Neural progenitor cell (in vitro differentiated cells): ENCODE results near the gene MYH6. TPM values are rescaled to one million over a fixed set of nuclear protein-coding genes. Genes with fewer than 3 reads are reported as not detected.

Experiments used
- DNase-seq: peaks from one replicate; pipeline ENCODE4 v3.0.0-alpha.2; 2016; ENCODE audit warnings: low spot score
- H2AFZ ChIP-seq: fragments of 200-600 bp; sonication (generic); replicated peaks from 2 replicates; pipeline ENCODE4 v1.6.1; 2016; ENCODE audit warnings: antibody characterized with exemption
- H3F3A ChIP-seq: fragments of 200-600 bp; sonication (generic); 2 replicates; pipeline ENCODE4 v1.6.1; 2016; ENCODE audit warnings: antibody characterized with exemption, low read depth
- H3K27ac ChIP-seq: fragments of 200-600 bp; sonication (generic); 2 replicates; pipeline ENCODE4 v1.5.1; 2016; ENCODE audit warnings: mild to moderate bottlenecking
- H3K27me3 ChIP-seq: fragments of 200-600 bp; sonication (generic); 2 replicates; pipeline ENCODE4 v1.6.1; 2016; ENCODE audit warnings: mild to moderate bottlenecking, moderate library complexity
- H3K36me3 ChIP-seq: fragments of 200-600 bp; sonication (generic); 2 replicates; pipeline ENCODE4 v1.5.1; 2016
- H3K4me1 ChIP-seq: fragments of 200-600 bp; sonication (generic); 2 replicates; pipeline ENCODE4 v1.6.1; 2016; ENCODE audit warnings: mixed run types
- H3K4me2 ChIP-seq: fragments of 200-600 bp; sonication (generic); 2 replicates; pipeline ENCODE4 v1.6.1; 2016
- H3K4me3 ChIP-seq: fragments of 200-600 bp; sonication (generic); 2 replicates; pipeline ENCODE4 v1.5.1; 2016
- H3K79me2 ChIP-seq: fragments of 200-600 bp; sonication (generic); 2 replicates; pipeline ENCODE4 v1.6.1; 2016; ENCODE audit warnings: low read depth
- H3K9ac ChIP-seq: fragments of 200-600 bp; sonication (generic); 2 replicates; pipeline ENCODE4 v1.6.1; 2016
- H3K9me3 ChIP-seq: fragments of 200-600 bp; sonication (generic); 2 replicates; pipeline ENCODE4 v1.5.1; 2016; ENCODE audit warnings: low read depth
- H4K20me1 ChIP-seq: fragments of 200-600 bp; sonication (generic); 2 replicates; pipeline ENCODE4 v1.6.1; 2016; ENCODE audit warnings: low read depth
- H3K27ac Mint-ChIP-seq: 3 replicates; pipeline ENCODE4 v1.8.0; 2021; ENCODE audit warnings: mixed read lengths
- H3K27me3 Mint-ChIP-seq: 2 replicates; pipeline ENCODE4 v1.8.0; 2022; ENCODE audit warnings: low read depth, mild to moderate bottlenecking, inconsistent platforms, moderate library complexity, mixed read lengths; ENCODE audit not compliant: insufficient read depth
- H3K36me3 Mint-ChIP-seq: 3 replicates; pipeline ENCODE4 v1.8.0; 2021; ENCODE audit warnings: mixed read lengths
- H3K4me1 Mint-ChIP-seq: 3 replicates; pipeline ENCODE4 v1.8.0; 2021; ENCODE audit warnings: mixed read lengths
- H3K4me3 Mint-ChIP-seq: 3 replicates; pipeline ENCODE4 v1.8.0; 2021; ENCODE audit warnings: mild to moderate bottlenecking, moderate library complexity, mixed read lengths
- H3K9me3 Mint-ChIP-seq: 3 replicates; pipeline ENCODE4 v1.8.0; 2020; ENCODE audit warnings: mixed read lengths
- EZH2 ChIP-seq: fragments of 200-600 bp; sonication (generic); IDR thresholded peaks from 2 replicates; pipeline ENCODE4 v1.6.1; 2017; ENCODE audit warnings: antibody characterized with exemption, mild to moderate bottlenecking, moderate library complexity
- EZH2phosphoT487 ChIP-seq: fragments of 200-600 bp; sonication (generic); IDR thresholded peaks from 2 replicates; pipeline ENCODE4 v1.6.1; 2017; ENCODE audit warnings: antibody characterized with exemption
- total RNA-seq: library from RNA; depleted of rRNA; stranded (reverse); fragments of >200 nt; gene quantifications from 2 replicates; pipeline ENCODE4 v1.2.3, GENCODE V29; 2015; ENCODE audit warnings: low replicate concordance
- TF ChIP-seq, protein P1 (sequence below): fragments of 200-600 bp; sonication (generic); IDR thresholded peaks from 2 replicates; pipeline ENCODE4 v1.5.1; 2017; ENCODE audit warnings: antibody characterized with exemption, mild to moderate bottlenecking

The MYH6 gene
- total RNA-seq, 1 donor from 2014 or later, result not detected

DNA sequence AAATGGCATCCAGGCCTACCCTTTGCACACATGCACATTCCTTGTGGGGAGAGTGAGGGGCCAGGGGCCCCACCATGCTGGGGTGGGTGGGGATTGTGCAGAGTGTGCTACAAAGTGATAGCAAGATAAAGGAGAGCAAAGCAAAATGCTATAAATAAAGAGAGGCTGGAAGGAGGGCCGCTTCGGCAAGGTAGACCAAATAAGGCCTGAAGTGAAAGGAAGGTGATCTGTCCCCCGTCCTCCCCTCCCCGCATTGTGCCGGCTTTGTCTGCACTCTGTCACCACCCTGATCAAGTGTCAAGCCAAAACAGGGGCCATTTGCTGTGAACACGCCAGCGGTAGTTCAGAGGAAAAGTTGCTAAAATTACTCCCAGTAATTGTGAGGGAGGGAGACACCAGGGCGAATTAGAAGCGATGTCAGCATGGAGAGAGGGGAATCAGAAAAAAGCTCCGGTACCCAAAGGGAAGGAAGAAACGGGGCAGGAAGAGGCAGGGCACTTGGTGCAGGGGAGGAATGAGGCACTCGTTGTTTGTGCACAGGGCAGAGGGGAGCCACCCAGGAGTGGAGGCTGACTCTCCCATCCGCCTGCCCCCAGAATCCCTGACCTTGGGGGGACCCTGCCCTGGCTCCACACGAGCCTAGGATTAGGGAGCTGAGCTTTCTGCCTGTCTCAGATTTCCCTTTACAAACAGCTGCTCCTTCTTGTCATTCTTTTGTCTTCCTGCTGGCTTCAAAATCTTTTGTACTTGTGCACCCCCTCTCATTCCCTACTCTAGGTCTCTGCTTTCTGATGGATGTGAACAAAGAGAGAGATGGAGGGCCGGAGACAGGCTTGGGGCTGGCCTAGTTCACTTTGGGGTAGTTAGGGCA is 30.3 kb upstream of the MYH6 start:
- Histone ChIP-seq H3F3A (peaks cover 44% of the 10 kb centered on the region), H3K36me3 (no peaks in the 10 kb centered on the region), H3K79me2 (no peaks in the 10 kb centered on the region), H2AFZ (peak overlapping the region; percentile 64), H4K20me1 (no peaks in the 10 kb centered on the region), H3K4me1 (peaks cover 62% of the 10 kb centered on the region), H3K4me3 (no peak overlapping the region), H3K27me3 (peaks cover 9% of the 10 kb centered on the region), H3K4me2 (peak overlapping the region; percentile 65), H3K27ac (peak overlapping the region; percentile 75), H3K9me3 (no peaks in the 10 kb centered on the region), H3K9ac (no peak overlapping the region)
- Mint-ChIP-seq H3K27ac (peak overlapping the region; percentile 100), H3K36me3 (peaks cover 2% of the 10 kb centered on the region), H3K4me3 (peak overlapping the region; percentile 71), H3K4me1 (peaks cover 76% of the 10 kb centered on the region), H3K9me3 (no peaks in the 10 kb centered on the region), H3K27me3 (peaks cover 16% of the 10 kb centered on the region)
- DNase-seq, result peak; percentile 78
- TF ChIP-seq EZH2phosphoT487 (no peak), EZH2 (no peak)
- TF ChIP-seq, protein P1, sequence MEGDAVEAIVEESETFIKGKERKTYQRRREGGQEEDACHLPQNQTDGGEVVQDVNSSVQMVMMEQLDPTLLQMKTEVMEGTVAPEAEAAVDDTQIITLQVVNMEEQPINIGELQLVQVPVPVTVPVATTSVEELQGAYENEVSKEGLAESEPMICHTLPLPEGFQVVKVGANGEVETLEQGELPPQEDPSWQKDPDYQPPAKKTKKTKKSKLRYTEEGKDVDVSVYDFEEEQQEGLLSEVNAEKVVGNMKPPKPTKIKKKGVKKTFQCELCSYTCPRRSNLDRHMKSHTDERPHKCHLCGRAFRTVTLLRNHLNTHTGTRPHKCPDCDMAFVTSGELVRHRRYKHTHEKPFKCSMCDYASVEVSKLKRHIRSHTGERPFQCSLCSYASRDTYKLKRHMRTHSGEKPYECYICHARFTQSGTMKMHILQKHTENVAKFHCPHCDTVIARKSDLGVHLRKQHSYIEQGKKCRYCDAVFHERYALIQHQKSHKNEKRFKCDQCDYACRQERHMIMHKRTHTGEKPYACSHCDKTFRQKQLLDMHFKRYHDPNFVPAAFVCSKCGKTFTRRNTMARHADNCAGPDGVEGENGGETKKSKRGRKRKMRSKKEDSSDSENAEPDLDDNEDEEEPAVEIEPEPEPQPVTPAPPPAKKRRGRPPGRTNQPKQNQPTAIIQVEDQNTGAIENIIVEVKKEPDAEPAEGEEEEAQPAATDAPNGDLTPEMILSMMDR, result no peak

DNA sequence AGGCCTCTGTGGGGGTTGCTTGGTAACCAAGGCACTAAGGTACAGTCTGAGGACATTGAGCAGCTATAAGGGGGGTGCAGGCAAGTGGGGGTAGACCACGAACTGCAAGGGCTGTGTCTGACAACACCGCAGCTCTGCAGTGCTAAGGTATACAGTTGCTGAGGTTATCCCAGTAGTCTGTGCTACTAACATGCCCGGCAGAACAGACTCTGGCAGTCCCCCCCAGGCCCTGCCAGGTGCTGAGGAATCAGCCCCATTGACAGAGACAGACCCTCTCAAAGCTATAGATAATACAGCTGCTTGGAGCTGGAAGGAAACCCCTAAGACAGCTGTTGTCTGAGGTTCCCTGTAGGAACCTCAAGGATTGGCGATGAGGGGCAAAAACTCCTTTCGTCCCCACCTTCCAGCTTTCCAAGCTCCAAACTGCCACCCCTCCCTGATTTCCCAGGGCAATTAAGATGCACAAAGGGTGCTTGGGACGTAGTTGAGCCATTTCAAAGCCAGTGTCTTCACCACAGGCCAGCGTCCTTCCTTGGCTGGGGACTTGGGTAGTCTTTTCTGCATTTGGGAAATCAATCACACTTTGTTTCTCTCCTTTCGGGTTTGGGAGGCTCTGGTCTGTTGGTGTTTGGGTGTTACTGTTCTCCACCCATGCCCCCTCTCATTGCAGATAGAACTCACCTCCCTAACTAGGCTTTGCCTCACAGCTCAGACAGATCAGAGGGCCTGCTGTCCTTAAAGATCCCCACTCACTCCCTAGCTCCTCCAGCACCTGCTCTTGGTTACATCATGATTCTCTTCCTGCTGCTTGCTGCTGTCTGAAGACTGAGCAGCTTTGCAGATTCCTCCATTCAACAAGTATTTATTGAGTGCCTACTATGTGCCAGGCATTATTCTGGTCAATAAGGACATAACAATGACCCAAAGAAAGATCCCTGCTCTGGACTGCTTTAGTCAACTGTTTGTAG is 29.3 kb upstream of the MYH6 start:
- H3K9ac ChIP-seq, result no peak overlapping the region
- peak overlapping the region; percentile 100 for H3K27ac Mint-ChIP-seq
- peaks cover 52% of the 10 kb centered on the region for H3K4me1 ChIP-seq
- no peak overlapping the region for H2AFZ ChIP-seq
- TF ChIP-seq, protein P1, result no peak
- TF ChIP-seq EZH2 (no peak), EZH2phosphoT487 (no peak)
- H3K9me3 Mint-ChIP-seq, result peaks cover 5% of the 10 kb centered on the region
- H3K36me3 ChIP-seq, result no peaks in the 10 kb centered on the region
- peaks cover 37% of the 10 kb centered on the region for H3F3A ChIP-seq
- H3K27me3 Mint-ChIP-seq, result peaks cover 13% of the 10 kb centered on the region
- H3K9me3 ChIP-seq, result no peaks in the 10 kb centered on the region
- peak overlapping the region; percentile 65 for H3K4me2 ChIP-seq
- peaks cover 2% of the 10 kb centered on the region for H3K36me3 Mint-ChIP-seq
- H3K4me1 Mint-ChIP-seq, result peaks cover 67% of the 10 kb centered on the region
- no peaks in the 10 kb centered on the region for H3K79me2 ChIP-seq
- H4K20me1 ChIP-seq, result no peaks in the 10 kb centered on the region
- no peak for DNase-seq
- H3K4me3 ChIP-seq, result no peak overlapping the region
- peak overlapping the region; percentile 17 for H3K27ac ChIP-seq
- H3K4me3 Mint-ChIP-seq, result peak overlapping the region; percentile 71
- peaks cover 9% of the 10 kb centered on the region for H3K27me3 ChIP-seq

DNA sequence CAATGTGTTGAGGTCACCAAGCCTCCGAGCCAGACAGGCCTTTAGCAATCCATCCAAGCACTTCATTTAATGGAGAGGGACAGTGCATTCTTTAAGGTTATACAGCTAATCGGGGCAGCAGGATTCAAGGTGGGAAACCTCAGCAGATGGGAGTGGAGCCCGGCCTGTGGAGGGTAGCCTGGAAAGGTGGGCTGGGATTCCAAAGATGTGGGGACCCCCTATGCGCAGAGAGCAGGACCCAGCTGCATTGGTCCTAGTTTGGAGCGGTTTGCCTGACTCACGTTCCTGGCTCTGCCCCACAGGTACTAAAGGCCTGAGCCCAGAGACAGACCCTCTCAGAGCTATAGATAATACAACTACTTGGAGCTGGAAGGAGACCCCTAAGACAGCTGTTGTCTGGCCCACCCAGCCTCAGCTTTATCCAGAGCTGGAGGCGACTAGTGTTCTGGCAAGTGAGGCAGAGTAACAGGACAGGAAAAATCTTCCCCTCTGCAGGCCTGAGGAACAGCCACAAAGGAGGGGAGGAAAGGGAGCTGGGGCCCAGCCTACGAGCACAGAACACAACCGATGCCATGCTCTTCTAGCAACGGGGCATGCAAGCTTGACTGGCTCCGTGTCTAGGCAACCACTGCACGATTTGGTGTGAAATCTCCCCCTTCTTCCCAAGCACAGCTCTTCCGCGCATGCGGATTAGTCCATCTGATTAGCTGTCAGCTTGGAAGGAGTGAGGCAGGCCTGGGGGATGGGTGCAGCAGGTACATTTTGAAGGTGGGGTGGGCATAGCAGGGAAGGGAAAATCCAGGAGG is 28.5 kb upstream of the MYH6 start:
- no peak for TF ChIP-seq EZH2
- no peak for TF ChIP-seq EZH2phosphoT487
- TF ChIP-seq, protein P1, result no peak

More for the DNA sequence above, 28.5 kb upstream of the MYH6 start:
- no peaks in the 10 kb centered on the region for H3K9me3 ChIP-seq
- Mint-ChIP-seq H3K27me3 (peaks cover 13% of the 10 kb centered on the region), H3K4me1 (peaks cover 67% of the 10 kb centered on the region), H3K27ac (peak overlapping the region; percentile 100), H3K36me3 (peaks cover 2% of the 10 kb centered on the region), H3K4me3 (peak overlapping the region; percentile 20), H3K9me3 (peaks cover 5% of the 10 kb centered on the region)
- H3K79me2 ChIP-seq, result no peaks in the 10 kb centered on the region
- peak overlapping the region; percentile 42 for H3K4me2 ChIP-seq
- no peaks in the 10 kb centered on the region for H3K36me3 ChIP-seq
- H4K20me1 ChIP-seq, result no peaks in the 10 kb centered on the region
- H3K9ac ChIP-seq, result no peak overlapping the region
- H2AFZ ChIP-seq, result no peak overlapping the region
- peaks cover 1% of the 10 kb centered on the region for H3K27me3 ChIP-seq
- peak overlapping the region; percentile 41 for H3K27ac ChIP-seq
- peaks cover 37% of the 10 kb centered on the region for H3F3A ChIP-seq
- H3K4me1 ChIP-seq, result peaks cover 46% of the 10 kb centered on the region
- no peak overlapping the region for H3K4me3 ChIP-seq
- peak; percentile 67 for DNase-seq
